NCI-H1417 treated with DMSO at 0.1 percent for 48 hours (cell line): ENCODE data around the gene SLC22A9.

ENCODE experiments used
- DNase-seq: peaks from one replicate; lab custom pipeline; 2025; lab: John Stamatoyannopoulos, UW

SLC22A9 gene

DNA sequence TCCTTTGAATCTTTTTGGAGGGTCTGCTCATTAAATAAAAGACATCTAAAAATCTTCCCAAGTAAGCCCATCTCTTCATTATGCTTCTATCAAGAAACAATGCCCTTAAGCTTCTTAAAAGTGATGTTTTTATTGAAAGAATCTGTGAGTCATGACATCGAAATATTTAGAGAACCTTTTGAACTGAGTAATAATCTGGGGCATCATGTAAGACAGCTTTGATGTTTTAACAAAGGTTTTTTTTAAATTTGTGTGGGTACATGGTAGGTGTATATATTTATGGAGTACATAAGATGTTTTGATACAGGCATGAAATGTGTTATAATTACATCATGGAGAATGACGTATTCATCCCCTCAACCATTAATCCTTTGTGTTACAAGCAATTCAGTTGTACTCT, 74.6 kb downstream of the SLC22A9 start:
- no peak for DNase-seq

- DNase-seq, result no peak
Measured at GRCh38 chr11:63445118-63445517, 75.5 kb downstream of the SLC22A9 start.

DNA sequence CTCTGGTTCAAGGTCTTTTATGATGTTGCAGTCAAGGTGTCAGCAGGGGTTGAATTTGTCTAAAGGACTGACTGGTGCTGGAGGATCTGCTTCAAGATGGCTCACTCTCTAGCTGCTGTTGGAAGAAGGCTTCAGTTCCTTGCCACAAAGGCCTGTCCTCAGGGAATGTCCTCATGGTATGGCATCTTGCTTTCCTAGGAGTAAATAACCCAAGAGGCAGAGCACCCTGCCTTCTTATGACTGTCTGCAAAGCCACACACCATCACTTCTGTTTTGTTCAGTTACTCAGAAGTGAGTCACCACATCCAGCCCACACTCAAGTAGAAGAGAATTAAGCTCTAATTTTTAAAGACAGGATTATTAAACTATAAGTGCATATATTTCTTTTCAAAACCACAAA, 76.1 kb downstream of the SLC22A9 start:
- no peak for DNase-seq

DNA sequence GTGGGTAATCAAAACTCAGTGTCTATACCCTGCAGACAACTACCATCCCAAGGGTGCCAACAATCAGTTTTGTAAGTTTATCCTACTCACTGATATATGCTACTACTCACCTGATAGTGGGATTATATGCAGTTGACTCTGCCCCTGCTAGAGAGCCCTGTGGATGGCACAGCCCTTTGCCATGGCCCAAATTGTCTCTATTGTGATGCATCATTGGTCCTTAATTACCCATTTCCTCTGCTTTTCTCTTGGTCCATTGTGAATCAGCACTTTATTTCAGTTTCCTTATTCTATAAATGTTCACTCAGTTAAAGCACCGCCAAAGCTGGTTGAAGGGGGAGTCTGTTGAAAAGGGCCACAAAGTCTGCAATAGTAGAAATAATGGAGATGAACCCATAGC, 79.1 kb downstream of the SLC22A9 start:
- no peak for DNase-seq

DNA sequence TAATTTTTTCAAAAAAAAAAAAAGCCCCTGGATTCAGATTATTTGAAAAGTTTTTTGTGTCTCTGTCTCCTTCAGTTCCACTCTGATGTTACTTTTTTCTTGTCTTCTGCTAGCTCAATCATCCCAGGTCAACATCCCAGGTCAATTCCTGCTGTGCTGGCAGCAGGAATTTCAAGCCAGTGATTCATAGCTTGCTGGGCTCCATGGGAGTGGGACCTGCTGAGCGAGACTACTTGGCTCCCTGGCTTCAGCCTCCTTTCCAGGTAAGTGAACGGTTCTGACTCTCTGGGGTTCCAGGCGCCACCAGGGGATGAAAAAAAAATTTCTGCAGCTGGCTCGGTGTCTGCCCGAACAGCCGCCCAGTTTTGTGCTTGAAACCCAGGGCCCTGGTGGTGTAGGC, 90.0 kb downstream of the SLC22A9 start:
- DNase-seq, result no peak
